Fibroblast of gingiva (primary cell): Measurements from ENCODE around the gene KDM5D.
A peak's percentile ranks its signal among the peaks of the same experiment; 100 is the strongest.

Source experiments
- DNase-seq: peaks from one replicate; pipeline ENCODE4 v3.0.0-alpha.2; 2011; ENCODE audit warnings: low read depth

Gene KDM5D

DNA sequence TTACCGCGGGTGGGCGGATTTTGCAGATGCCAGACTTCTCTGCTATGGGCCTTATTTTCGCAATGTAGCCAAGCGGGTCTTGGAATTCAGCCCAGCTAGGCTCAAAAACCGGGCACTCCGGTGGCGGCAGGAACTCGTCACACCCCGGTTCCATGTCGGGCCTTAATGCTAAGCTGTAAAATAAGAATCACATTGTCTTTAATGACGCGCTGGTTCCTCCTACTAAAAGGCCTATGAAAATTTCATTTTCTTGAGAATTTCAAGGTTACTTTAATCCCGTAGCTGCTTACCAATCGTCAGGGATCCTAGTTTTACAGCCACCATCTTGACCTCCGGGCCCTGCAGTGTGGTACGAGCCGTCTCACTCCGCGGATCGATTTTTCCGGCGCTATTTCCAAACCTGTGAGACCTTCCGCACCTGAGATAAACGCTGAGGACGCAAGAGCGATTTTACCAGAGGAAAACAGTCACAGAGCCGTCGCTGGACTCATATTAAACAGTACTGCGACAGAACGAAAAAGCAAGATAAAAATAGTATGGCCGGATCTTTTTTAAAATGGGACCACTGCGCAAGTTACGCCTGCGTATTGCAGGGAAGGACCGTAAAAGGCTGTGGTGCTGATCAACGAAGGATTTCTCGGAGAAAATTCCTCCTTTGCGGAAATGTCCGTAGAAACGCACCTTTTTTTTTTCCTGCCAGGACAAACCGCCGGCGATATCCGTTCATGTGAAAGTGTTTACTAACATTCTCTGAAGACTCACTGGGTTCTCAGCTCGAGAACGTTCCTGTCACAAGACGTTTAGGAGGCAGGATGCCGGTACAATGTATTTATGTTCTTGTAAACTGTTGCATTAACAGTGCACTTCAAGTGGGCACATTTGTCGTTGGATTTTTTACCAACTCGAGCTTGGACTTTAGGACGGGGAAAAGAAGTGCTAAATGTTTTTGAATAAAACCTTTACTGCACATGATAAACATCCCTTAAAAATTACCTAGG is at the start of gene KDM5D:
Gene KDM5D (minus strand): TSS at position 346 of the 998 bp plus-strand sequence. CDS start 192 bp downstream, at position 154.
- peak; percentile 73 for DNase-seq

DNA sequence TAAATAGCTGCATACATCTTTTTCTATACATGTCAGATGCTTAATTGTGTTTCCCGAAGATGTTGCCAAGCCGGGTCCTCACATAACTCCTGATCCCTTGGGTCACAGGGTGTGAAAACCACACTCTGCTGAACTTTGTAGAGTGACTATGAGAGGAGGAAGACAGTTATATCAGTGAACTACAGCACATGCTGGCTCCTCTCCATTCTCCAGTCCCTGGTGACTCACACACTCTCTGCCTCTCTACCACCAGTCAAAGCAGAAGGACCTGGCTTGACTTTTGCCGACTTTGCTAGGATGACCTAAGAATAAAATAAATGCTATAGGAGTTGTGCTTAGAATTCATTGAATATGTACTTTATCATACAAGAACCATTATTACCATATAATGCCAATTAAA is 23.8 kb upstream of the KDM5D start:
- DNase-seq = no peak

DNA sequence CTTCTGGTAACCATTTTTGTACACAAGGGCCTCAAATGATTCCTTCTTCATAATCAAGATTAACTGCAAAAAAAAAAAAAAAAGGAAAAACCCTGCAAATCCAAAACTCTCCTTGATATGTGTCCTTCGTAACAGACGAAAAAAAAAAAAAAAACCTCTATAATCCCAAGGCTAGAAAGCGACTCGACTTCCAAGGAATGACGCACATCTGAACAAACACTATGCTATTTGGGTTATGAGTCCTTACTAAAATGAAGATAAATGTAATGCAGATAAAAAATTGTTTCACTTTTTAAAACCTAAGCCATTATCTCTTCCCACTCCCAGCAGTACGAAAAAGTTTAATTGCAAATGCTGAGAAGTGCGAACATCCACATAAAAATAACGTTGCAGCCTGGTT is 1.2 kb downstream of the KDM5D start:
- DNase-seq = no peak

DNA sequence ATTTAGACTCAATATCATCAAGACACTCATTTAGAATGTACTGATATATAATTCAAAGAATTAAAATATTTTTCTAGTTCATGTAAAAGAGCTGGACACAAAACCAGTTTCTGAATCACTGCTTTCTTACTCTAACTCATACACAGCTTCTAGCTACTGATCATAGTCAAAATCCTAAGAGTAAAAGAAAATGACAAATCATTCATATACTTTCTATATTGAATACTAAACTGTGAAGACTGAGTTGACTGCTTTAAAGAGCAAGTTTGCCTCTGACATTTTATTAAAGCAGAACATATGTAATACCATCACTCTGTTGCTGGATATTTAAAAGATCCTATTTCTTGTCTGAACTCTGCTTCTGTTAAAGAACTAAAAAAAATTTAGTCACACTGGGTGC is 2.4 kb downstream of the KDM5D start:
- DNase-seq = no peak

DNA sequence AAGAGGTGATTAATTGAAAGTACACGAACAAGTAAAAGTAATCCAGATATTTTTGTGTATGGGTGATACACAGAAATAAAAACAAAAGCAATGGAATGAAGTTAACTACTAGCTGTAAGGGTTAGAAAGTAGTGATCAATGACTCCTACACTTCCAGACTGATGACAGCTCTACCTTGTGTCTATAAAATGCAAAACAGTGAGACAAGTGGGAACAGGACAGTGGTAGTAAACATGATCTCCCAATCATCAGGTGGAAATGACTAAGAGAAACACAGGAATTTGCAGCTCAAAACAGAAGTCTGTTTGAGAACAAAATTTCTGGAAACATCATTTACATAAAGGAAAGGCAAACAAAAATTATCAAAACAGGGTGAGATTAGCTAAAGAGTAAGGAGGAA is 10.1 kb downstream of the KDM5D start:
- DNase-seq = no peak

DNA sequence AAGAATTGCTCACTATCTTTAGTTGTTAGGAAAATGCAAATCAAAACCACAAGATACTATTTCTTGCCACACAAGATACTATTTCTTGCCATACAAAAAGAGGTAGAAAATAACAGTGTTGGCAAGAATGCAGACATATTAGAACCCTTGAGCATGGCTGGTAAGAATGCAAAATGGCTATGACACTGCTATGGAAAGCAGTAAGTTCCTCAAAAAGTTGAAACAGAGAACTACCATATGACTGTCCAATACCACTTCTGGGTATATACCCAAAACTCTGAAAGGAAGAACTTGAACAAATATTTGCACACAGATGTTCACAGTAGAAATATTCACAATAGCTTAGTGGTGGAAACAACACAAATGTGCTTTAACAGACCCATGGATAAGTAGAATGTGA is 26.6 kb downstream of the KDM5D start:
- no peak for DNase-seq

DNA sequence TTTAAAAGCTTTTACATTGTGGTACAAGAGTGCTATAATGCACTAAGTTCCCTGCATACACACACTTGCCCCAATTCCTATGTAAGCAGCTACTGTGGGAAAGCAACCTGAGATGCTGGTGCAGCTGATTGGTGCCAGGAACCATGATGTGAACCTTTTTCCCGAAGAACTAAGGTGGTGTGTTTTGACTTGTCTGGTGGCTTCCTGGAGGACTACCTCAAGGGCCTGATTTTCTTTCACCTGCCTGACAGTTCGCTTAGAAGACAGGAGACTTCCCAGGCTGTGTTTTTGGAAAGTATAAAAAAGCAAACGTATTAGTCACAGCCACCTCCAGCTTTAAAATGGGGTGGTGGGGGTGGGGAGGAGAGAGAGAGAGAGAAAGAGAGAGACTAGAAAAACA is 27.4 kb downstream of the KDM5D start:
- DNase-seq = no peak

DNA sequence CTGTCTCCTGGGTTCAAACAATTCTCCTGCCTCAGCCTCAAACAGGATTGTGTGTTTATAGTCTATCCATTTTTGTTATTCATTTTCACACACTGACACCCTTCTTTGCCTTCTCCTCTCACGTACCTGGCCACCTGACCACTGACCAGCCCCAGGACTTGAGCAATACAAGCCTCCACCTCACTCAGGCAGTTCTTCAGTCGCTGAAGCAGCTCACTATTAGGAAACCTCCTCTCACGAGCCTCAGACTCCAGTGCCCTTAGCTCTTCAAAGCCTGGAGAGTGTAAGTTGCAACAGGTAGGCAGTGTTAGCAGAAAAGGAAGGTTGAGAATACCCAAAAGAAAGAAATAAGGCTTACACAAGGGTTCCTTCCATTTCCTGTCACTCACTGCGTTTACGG is 29.3 kb downstream of the KDM5D start:
- DNase-seq = no peak

DNA sequence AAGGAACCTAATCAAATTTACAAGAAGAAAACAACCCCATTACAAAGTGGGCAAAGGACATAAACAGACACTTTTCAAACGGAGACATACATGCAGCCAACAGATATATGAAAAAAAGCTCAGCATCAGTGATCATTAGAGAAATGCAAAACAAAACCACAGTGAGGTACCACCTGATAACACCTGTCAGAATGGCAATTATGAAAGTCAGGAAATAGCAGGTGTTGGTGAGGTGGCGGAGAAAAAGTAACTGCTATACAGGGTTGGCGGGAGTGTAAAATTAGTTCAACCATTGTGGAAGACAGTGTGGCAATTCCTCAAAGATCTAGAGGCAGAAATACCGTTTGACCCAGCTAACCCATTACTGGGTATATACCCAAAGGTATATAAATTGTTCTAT is 31.1 kb downstream of the KDM5D start:
- DNase-seq = no peak

DNA sequence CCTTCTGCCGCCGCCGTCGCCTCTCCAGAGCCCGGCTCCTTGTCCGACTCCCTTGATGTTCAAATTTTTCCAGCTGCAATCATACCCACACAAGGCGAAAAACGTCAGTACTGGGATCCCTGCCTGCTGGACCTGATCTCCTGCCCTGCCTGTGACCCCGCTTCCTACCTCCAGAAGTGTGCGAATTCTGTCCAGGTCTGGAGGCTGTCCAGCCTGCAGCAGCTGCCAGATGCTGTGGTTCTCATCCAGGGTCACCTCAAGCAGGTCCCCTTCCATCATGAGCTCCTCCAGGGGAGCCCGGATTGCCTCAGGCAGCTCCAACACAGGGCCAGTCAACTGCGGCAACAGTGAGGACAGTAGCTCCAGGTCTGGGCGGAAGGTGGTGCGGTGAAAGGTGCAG is 38.3 kb downstream of the KDM5D start:
- no peak for DNase-seq

DNA sequence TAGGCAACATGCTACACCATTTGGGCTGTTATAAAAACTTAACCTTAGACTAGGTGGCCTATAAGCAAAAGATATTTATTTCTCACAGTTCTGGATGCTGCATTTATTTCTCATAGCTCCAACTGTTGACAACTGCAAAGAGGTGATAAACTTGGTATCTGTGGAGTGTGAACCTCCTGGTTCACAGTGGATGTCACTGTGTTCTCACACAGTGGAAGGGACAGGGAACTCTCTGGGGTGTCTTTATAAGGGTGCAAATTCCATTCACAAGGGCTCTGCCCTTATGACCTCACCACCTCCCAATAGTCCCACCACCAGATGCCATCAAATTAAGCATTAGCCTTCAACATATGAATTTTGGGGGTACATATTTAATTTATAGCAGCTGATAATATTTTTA is 46.0 kb downstream of the KDM5D start:
- no peak for DNase-seq

DNA sequence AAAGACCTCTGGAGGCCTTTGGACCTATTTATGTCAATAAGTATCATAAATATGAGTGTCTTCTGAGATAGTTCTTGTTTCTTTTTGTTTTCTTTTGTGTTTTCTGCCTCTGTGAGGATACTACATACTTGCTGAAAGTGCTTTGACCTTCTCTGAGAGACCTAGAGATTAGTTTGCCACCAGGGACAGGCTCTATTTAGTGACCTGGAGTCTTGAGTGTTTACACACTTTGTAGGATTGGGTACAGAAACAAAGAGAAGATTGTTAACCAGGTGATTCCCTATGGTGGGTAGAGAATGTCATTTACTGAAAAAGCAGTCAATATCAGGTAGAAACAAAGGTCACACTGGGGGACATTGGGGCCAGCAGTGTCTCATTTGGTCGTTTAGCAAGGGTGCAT is 63.7 kb downstream of the KDM5D start:
- no peak for DNase-seq
